GM11168 (cell line): Measurements from ENCODE around the gene MXI1.
"Not testable (repeated sequence)": the region's sequence is repeated elsewhere in the genome, so short reads cannot be mapped to it uniquely, and the experiment has no call there.

Source experiments
- in situ Hi-C: fragments of 300-500 bp; cut with MboI; formaldehyde crosslinking; loops from one replicate; pipeline ENCODE4 v1.12.0; 2022; ENCODE audit warnings: low sequenced_read_pairs; ENCODE audit not compliant: unreplicated experiment

The MXI1 gene

GRCh38 chr10:110268442-110268841 lies 61.0 kb downstream of the MXI1 start:
- in situ Hi-C loops: no loop called here

- in situ Hi-C loops: no loop called here
These were observed 61.6 kb downstream of the MXI1 start for GRCh38 chr10:110268971-110269370.

- in situ Hi-C loops: no loop called here
These were observed 62.2 kb downstream of the MXI1 start for GRCh38 chr10:110269374-110270318.

- in situ Hi-C loops: not testable (repeated sequence)
These were observed 65.6 kb downstream of the MXI1 start for GRCh38 chr10:110272995-110273394.

- in situ Hi-C loops: no loop called here
These were observed 66.1 kb downstream of the MXI1 start for GRCh38 chr10:110273474-110273873.

- in situ Hi-C loops: no loop called here
These were observed 66.7 kb downstream of the MXI1 start for GRCh38 chr10:110274072-110274627.

- in situ Hi-C loops: no loop called here
These were observed 67.2 kb downstream of the MXI1 start for GRCh38 chr10:110274647-110275046.

- in situ Hi-C loops: no loop called here
These were observed 67.8 kb downstream of the MXI1 start for GRCh38 chr10:110275128-110275729.

GRCh38 chr10:110276603-110277002 lies 69.2 kb downstream of the MXI1 start:
- in situ Hi-C loops: no loop called here

- in situ Hi-C loops: no loop called here
These were observed 70.2 kb downstream of the MXI1 start for GRCh38 chr10:110277591-110277990.

- in situ Hi-C loops: no loop called here
These were observed 71.4 kb downstream of the MXI1 start for GRCh38 chr10:110278562-110279406.

GRCh38 chr10:110279407-110279986 lies 72.1 kb downstream of the MXI1 start:
- in situ Hi-C loops: no loop called here

GRCh38 chr10:110284262-110284661 lies 76.9 kb downstream of the MXI1 start:
- in situ Hi-C loops: loop anchor here (5.0 kb wide), 1 partner anchor 147 kb away; no protein-coding TSS in a partner anchor

- in situ Hi-C loops: no loop called here
These were observed 78.1 kb downstream of the MXI1 start for GRCh38 chr10:110285501-110285900.

GRCh38 chr10:110286841-110287240 lies 79.4 kb downstream of the MXI1 start:
- in situ Hi-C loops: no loop called here

GRCh38 chr10:110296966-110297365 lies 89.6 kb downstream of the MXI1 start:
- in situ Hi-C loops: no loop called here

GRCh38 chr10:110300486-110300986 lies 93.1 kb downstream of the MXI1 start:
- in situ Hi-C loops: no loop called here

GRCh38 chr10:110303681-110304080 lies 96.3 kb downstream of the MXI1 start:
- in situ Hi-C loops: no loop called here

- in situ Hi-C loops: no loop called here
These were observed 97.0 kb downstream of the MXI1 start for GRCh38 chr10:110304394-110304779.
